Activated CD8-positive, alpha-beta memory T cell treated with anti-CD3 and anti-CD28 coated beads, Interleukin-2, amount 50 U/mL, for 4 hours (primary cell): ENCODE results near the gene GOLGA8S.
"Not testable (repeated sequence)": the region's sequence is repeated elsewhere in the genome, so short reads cannot be mapped to it uniquely, and the experiment has no call there.

Experiments
- DNase-seq: peaks from one replicate; pipeline ENCODE4 v3.0.0-alpha.2; 2020

The GOLGA8S gene

GRCh38 chr15:23398357-23398756 lies 43.8 kb downstream of the GOLGA8S start:
- DNase-seq: not testable (repeated sequence)

- DNase-seq: not testable (repeated sequence)
Measured at GRCh38 chr15:23399207-23399606, 44.7 kb downstream of the GOLGA8S start.

GRCh38 chr15:23401627-23402026 lies 47.1 kb downstream of the GOLGA8S start:
- no peak for DNase-seq

- DNase-seq: no peak
Measured at GRCh38 chr15:23402140-23402539, 47.6 kb downstream of the GOLGA8S start.

- DNase-seq: no peak
Measured at GRCh38 chr15:23402544-23402943, 48.0 kb downstream of the GOLGA8S start.

- DNase-seq: no peak
Measured at GRCh38 chr15:23403550-23403949, 49.0 kb downstream of the GOLGA8S start.

- DNase-seq: no peak
Measured at GRCh38 chr15:23411841-23412240, 57.3 kb downstream of the GOLGA8S start.

GRCh38 chr15:23412881-23413600 lies 58.5 kb downstream of the GOLGA8S start:
- DNase-seq: not testable (repeated sequence)
